Loucy (cell line): ENCODE measurements around the gene RPS19BP1.
A peak's percentile ranks its signal among the peaks of the same experiment; 100 is the strongest.

Experiments
- CTCF ChIP-seq: fragments of 200-600 bp; sonication (generic); conservative IDR thresholded peaks from 2 replicates; pipeline ENCODE4 v1.5.1; 2014; ENCODE audit warnings: mild to moderate bottlenecking, antibody characterized with exemption, low read length
- EZH2phosphoT487 ChIP-seq: fragments of 200-600 bp; IDR thresholded peaks from 2 replicates; pipeline ENCODE4 v1.6.1; 2018; ENCODE audit warnings: antibody characterized with exemption, mild to moderate bottlenecking, moderate library complexity, borderline replicate concordance

GRCh38 chr22:39529487-39529851 lies 3.1 kb downstream of the RPS19BP1 start:
- TF ChIP-seq CTCF, result peak; percentile 23; the same call in 1 of the 2 replicates
- no peak for TF ChIP-seq EZH2phosphoT487
